Ectodermal cell (in vitro differentiated cells): ENCODE measurements around the gene CFAP46.
"Not testable (repeated sequence)": the region's sequence is repeated elsewhere in the genome, so short reads cannot be mapped to it uniquely, and the experiment has no call there.

Experiments used
- H3K27ac ChIP-seq: 2 replicates; pipeline ENCODE4 v1.7.0; 2013; ENCODE audit warnings: mild to moderate bottlenecking, low read depth, low read length; ENCODE audit not compliant: insufficient read depth, poor library complexity, severe bottlenecking
- H3K27me3 ChIP-seq: 2 replicates; pipeline ENCODE4 v1.7.0; 2013; ENCODE audit warnings: mild to moderate bottlenecking, low read length; ENCODE audit not compliant: insufficient read depth, control insufficient read depth, poor library complexity, severe bottlenecking
- H3K36me3 ChIP-seq: one replicate; pipeline ENCODE4 v1.7.0; 2013; ENCODE audit warnings: low read length; ENCODE audit not compliant: control insufficient read depth, insufficient read depth
- H3K4me1 ChIP-seq: one replicate; pipeline ENCODE4 v1.7.0; 2013; ENCODE audit warnings: low read length; ENCODE audit not compliant: control insufficient read depth, insufficient read depth
- H3K4me3 ChIP-seq: 2 replicates; pipeline ENCODE4 v1.7.0; 2013; ENCODE audit warnings: low read depth, low read length, control low read depth; ENCODE audit not compliant: insufficient read depth
- H3K9me3 ChIP-seq: 2 replicates; pipeline ENCODE4 v1.7.0; 2013; ENCODE audit warnings: mild to moderate bottlenecking, low read length, moderate library complexity; ENCODE audit not compliant: control insufficient read depth
- WGBS, 2 experiments: methylation state at CpG; one replicate each; pipeline ENCODE4 v1.1.7; 2013; ENCODE audit warnings: missing lambda C conversion rate in 2 of 2; 5-methylcytosine and 5-hydroxymethylcytosine counted together

CFAP46 gene

GRCh38 chr10:132933308-132934042, 8.9 kb downstream of the CFAP46 start:
- Histone ChIP-seq H3K4me3 (no peak overlapping the region), H3K27me3 (no peaks in the 10 kb centered on the region), H3K9me3 (no peaks in the 10 kb centered on the region), H3K4me1 (no peaks in the 10 kb centered on the region), H3K27ac (no peak overlapping the region), H3K36me3 (no peaks in the 10 kb centered on the region)
- WGBS, 2 experiments: 94 to 95% methylated on average over 30 of the region's 30 CpGs

DNA sequence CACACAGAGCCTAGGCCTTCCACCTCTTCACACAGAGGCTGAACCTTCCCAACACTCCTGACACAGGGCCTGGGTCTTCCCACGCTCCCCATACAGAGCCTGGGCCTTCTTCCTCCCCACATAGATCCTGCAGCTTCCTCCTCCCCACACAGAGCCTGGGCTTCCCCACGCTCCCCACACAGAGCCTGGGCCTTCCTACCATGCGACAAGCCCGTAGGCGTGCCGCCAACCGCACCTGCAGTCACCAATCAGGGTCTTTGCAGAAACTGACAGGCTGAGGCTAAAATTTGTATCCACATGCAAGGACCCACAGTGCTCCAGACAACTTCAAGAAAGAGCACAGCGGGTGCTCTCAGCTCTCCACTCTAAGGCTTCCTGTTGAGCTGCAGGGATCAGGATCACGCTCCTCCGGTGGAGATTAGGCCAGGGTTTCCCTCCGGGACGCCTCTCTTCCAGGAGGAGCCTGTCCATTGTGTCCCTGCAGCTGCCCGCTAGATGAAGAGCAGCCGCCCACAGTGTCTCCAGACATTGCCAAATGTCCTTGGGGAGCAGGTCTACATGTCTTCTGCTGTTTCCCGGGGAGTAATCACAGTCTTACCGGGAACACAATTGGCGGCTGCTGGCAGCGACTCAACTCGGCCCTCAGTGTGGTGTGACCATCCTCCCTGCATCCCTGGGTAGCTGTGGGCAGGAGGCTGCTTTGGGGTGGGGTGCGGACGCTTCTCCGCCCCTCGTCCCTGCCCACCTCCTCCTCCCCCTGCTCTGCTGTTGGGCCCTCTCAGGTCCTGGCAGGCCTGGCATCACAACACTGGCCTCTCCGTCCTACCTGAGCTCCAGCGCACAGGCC, 9.7 kb downstream of the CFAP46 start:
- WGBS, 2 experiments: 81 to 84% methylated on average over 25 of the region's 25 CpGs
- H3K36me3 ChIP-seq: no peaks in the 10 kb centered on the region
- H3K4me1 ChIP-seq: no peaks in the 10 kb centered on the region
- no peaks in the 10 kb centered on the region for H3K9me3 ChIP-seq
- no peak overlapping the region for H3K4me3 ChIP-seq
- H3K27me3 ChIP-seq: no peaks in the 10 kb centered on the region
- H3K27ac ChIP-seq: no peak overlapping the region

DNA sequence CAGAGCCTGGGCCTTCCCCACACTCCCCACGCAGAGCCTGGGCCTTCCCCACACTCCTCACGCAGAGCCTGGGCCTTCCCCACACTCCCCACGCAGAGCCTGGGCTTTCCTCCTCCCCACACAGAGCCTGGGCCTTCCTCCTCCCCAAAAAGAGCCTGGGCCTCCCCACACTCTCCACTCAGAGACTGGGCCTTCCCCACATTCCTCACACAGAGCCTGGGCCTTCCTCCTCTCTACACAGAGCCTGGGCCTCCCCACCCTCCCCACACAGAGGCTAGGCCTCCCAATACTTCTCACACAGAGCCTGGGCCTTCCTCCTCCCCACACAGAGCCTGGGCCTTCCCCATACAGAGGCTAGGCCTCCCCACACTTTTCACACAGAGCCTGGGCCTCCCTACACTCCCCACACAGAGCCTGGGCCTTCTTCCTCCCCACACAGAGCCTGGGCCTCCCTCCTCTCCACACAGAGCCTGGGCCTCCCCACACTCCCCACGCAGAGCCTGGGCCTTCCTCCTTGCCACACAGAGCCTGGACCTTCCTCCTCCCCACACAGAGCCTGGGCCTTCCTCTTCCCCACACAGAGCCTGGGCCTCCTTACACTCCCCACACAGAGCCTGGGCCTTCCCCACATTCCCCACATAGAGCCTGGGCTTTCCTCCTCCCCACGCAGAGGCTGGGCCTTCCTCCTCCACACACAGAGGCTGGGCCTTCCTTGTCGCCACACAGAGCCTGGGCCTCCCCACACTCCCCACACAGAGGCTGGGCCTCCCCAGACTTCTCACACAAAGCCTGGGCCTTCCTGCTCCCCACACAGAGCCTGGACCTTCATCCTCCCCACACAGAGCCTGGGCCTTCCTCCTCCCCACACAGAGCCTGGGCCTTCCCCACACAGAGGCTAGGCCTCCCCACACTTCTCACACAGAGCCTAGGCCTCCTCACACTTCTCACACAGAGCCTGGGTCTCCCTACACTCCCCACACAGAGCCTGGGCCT, 10.8 kb downstream of the CFAP46 start:
- not testable (repeated sequence) for H3K9me3 ChIP-seq, H3K4me3 ChIP-seq, H3K36me3 ChIP-seq, H3K4me1 ChIP-seq, H3K27ac ChIP-seq, H3K27me3 ChIP-seq
- WGBS, 2 experiments: 85 to 86% methylated on average over 6 of the region's 6 CpGs

DNA sequence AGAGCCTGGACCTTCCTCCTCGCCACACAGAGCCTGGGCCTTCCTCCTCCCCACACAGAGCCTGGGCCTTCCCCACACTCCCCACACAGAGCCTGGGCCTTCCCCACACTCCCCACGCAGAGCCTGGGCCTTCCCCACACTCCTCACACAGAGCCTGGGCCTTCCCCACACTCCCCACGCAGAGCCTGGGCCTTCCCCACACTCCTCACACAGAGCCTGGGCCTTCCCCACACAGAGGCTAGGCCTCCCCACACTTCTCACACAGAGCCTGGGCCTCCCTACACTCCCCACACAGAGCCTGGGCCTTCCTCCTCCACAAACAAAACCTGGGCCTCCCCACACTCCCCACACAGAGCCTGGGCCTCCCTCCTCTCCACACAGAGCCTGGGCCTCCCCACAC, 11.7 kb downstream of the CFAP46 start:
- not testable (repeated sequence) for H3K27me3 ChIP-seq, H3K36me3 ChIP-seq, H3K4me1 ChIP-seq, H3K4me3 ChIP-seq, H3K9me3 ChIP-seq, H3K27ac ChIP-seq
- WGBS, 2 experiments: 89 to 91% methylated on average over 1 to 2 of the region's 3 CpGs

- no peaks in the 10 kb centered on the region for H3K36me3 ChIP-seq
- no peaks in the 10 kb centered on the region for H3K9me3 ChIP-seq
- H3K27ac ChIP-seq: no peak overlapping the region
- no peak overlapping the region for H3K4me3 ChIP-seq
- no peaks in the 10 kb centered on the region for H3K27me3 ChIP-seq
- 85 to 86% methylated on average over 9 to 10 of the region's 10 CpGs for WGBS, 2 experiments
- H3K4me1 ChIP-seq: no peaks in the 10 kb centered on the region
Observed at GRCh38 chr10:132929953-132930548, 12.3 kb downstream of the CFAP46 start.

DNA sequence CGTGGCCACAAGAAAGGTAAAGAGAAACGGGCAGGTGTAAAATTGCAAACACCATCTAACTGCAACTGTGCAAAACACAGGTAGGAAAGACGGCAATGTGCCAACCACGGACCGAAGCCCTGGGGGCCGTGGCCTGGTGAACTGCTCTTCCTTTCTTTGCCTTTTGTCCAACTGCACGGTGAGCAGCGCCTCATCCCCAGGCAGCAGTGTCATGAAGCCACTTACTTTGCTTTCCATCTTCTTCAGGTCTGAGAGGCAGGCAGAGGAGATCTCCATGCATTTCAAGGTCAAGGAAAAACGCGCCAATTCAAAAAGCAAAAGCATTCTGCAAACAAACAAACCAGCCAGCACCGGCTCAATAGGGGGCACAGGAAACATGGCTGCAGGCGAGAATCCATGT, 12.9 kb downstream of the CFAP46 start:
- WGBS, 2 experiments: 93% methylated on average over 12 of the region's 12 CpGs
- Histone ChIP-seq H3K36me3 (no peaks in the 10 kb centered on the region), H3K27me3 (no peaks in the 10 kb centered on the region), H3K27ac (no peak overlapping the region), H3K4me3 (no peak overlapping the region), H3K9me3 (no peaks in the 10 kb centered on the region), H3K4me1 (no peaks in the 10 kb centered on the region)

DNA sequence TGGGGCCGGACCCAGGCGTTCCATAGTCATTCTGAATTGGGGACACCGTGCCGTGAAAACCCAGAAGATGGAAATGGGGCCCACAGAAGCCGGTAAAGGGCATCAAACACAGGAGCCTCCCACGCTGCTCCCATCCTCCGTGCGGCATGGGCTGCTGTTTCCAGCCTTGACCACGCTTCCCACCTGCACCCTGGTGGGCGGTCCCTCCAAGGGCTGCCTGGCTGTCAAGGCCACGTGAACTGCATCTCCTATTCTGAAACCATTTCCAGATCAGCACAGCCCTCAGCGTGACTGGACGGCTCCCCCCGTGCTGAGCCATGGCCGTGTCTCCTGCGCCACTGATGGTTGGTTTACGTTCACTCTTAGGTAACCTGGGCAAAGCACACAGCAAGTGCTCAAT, 14.1 kb downstream of the CFAP46 start:
- Histone ChIP-seq H3K4me1 (no peaks in the 10 kb centered on the region), H3K27ac (no peak overlapping the region), H3K9me3 (no peaks in the 10 kb centered on the region), H3K4me3 (no peak overlapping the region), H3K27me3 (no peaks in the 10 kb centered on the region), H3K36me3 (no peaks in the 10 kb centered on the region)
- WGBS, 2 experiments: 92 to 95% methylated on average over 17 of the region's 17 CpGs

DNA sequence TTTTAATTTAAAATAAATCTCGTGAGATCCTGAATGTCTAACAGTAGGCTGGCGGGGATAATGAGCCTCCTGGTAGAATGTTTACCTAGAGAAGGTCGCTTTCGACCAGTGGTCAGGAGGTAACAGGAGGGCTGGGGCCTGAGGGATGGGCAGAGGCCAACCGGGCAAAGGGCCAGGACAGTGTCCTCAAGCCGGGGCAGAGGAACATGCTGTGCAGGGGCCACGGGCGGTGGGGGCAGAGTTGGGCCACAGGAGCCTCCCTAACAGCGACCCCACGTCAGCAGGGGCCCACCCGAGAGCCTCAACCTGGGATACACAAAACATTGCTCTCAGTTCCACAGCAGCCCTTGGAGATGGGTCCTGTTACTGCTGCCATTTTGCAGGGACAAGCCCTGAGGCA, 14.5 kb downstream of the CFAP46 start:
- 93 to 94% methylated on average over 11 of the region's 11 CpGs for WGBS, 2 experiments
- H3K27me3 ChIP-seq: no peaks in the 10 kb centered on the region
- no peaks in the 10 kb centered on the region for H3K36me3 ChIP-seq
- no peaks in the 10 kb centered on the region for H3K9me3 ChIP-seq
- no peak overlapping the region for H3K4me3 ChIP-seq
- no peaks in the 10 kb centered on the region for H3K4me1 ChIP-seq
- no peak overlapping the region for H3K27ac ChIP-seq

GRCh38 chr10:132926777-132927650, 15.4 kb downstream of the CFAP46 start:
- H3K36me3 ChIP-seq: no peaks in the 10 kb centered on the region
- H3K4me3 ChIP-seq: no peak overlapping the region
- no peak overlapping the region for H3K27ac ChIP-seq
- H3K4me1 ChIP-seq: no peaks in the 10 kb centered on the region
- H3K27me3 ChIP-seq: no peaks in the 10 kb centered on the region
- 92% methylated on average over 52 of the region's 52 CpGs for WGBS, 2 experiments
- no peaks in the 10 kb centered on the region for H3K9me3 ChIP-seq
